SKM-1 treated with dmso at 0.1 percent for 144 hours (cell line): Measurements from ENCODE around the gene SMIM35.

Experiments used
- DNase-seq: peaks from one replicate; lab custom pipeline; 2025; ENCODE audit not compliant: unreplicated experiment; lab: John Stamatoyannopoulos, UW

The SMIM35 gene

GRCh38 chr11:118111019-118111743 is 24.4 kb upstream of the SMIM35 start:
- no peak for DNase-seq

- DNase-seq = no peak
Observed at GRCh38 chr11:118109231-118109630, 22.5 kb upstream of the SMIM35 start.

GRCh38 chr11:118108513-118108912 is 21.8 kb upstream of the SMIM35 start:
- no peak for DNase-seq

- DNase-seq = no peak
Observed at GRCh38 chr11:118106789-118107335, 20.1 kb upstream of the SMIM35 start.

- no peak for DNase-seq
Observed at GRCh38 chr11:118105657-118106305, 19.0 kb upstream of the SMIM35 start.

GRCh38 chr11:118104491-118104890 is 17.7 kb upstream of the SMIM35 start:
- no peak for DNase-seq

GRCh38 chr11:118102721-118103261 is 16.0 kb upstream of the SMIM35 start:
- DNase-seq = peak; percentile 25

GRCh38 chr11:118100691-118101232 is 14.0 kb upstream of the SMIM35 start:
- DNase-seq = no peak

GRCh38 chr11:118099838-118100556 is 13.2 kb upstream of the SMIM35 start:
- DNase-seq = no peak

- DNase-seq = no peak
Observed at GRCh38 chr11:118098996-118099837, 12.5 kb upstream of the SMIM35 start.

GRCh38 chr11:118095967-118096367 is 9.2 kb upstream of the SMIM35 start:
- no peak for DNase-seq

GRCh38 chr11:118095493-118095892 is 8.7 kb upstream of the SMIM35 start:
- DNase-seq = no peak

GRCh38 chr11:118092907-118093571 is 6.3 kb upstream of the SMIM35 start:
- DNase-seq = no peak

- DNase-seq = no peak
Observed at GRCh38 chr11:118091690-118092089, 4.9 kb upstream of the SMIM35 start.

GRCh38 chr11:118090545-118091162 is 3.9 kb upstream of the SMIM35 start:
- DNase-seq = no peak

GRCh38 chr11:118088531-118088930 is 1.8 kb upstream of the SMIM35 start:
- DNase-seq = peak; percentile 99

- no peak for DNase-seq
Observed at GRCh38 chr11:118087931-118088330, 1.2 kb upstream of the SMIM35 start.

- DNase-seq = no peak
Observed at GRCh38 chr11:118084656-118085055, 2.1 kb downstream of the SMIM35 start.

- peak; percentile 95 for DNase-seq
Observed at GRCh38 chr11:118084247-118084646, 2.5 kb downstream of the SMIM35 start.
